Measurements from ENCODE around the gene CHI3L2.

GRCh38 chr1:111221276-111221632 lies 6.3 kb upstream of the CHI3L2 start:
- TF ChIP-seq CTCF (IDR thresholded peaks at IDR 0.05): no peak
- no peak for TF ChIP-seq POLR2A (IDR thresholded peaks at IDR 0.05)
